Spleen (tissue), 7 donors: Measurements from ENCODE around the gene PLA2G2A.

Experiments
- CTCF ChIP-seq, 11 experiments: fragments of 200-600 bp in 7 of 11; fragments of 450-650 bp in 4 of 11; sonication (generic) in 4 of 11; IDR thresholded peaks in 8 of 11; conservative IDR thresholded peaks in 3 of 11; 1 replicate in 7 of 11; 2 replicates in 4 of 11; pipeline versions ENCODE4 v1.4.0 to v1.8.0; 2016 to 2021; ENCODE audit warnings: antibody characterized with exemption in 11 of 11, inconsistent platforms in 4 of 11, mild to moderate bottlenecking in 1 of 11
- POLR2A ChIP-seq, 3 donors: fragments of 450-650 bp; IDR thresholded peaks; one replicate each; pipeline ENCODE4 v1.5.1; 2017; ENCODE audit warnings: antibody characterized with exemption in 3 of 3, mild to moderate bottlenecking in 1 of 3
- donor health status: DM: no; HTN: no; CAD: no; lungs with moderate emphysema.
- donor health status: DM: no; HTN: no; CAD: no.
- donor health status: DM: no; HTN: no; CAD: no.

DNA sequence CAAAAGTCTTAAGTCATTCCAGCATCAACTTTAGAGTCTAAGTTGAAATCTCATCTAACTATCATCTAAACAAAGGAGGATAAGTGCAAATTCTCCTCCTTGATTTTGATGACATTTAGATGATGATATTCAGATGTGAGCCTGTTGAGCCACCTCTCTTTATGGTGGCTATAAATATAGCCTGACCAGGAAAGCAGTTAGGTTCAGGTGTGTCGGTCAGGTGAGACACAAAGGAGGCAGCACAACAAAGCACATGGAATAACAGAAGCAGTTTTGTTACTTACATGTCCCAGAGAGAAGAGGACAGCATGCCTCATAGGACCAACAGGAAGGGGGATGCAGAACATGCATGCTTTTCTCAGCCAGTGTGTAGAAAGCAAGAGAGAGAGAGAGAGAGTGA is 30.6 kb upstream of the PLA2G2A start:
- TF ChIP-seq CTCF (IDR thresholded peaks at IDR 0.05 in 8 of 11, conservative IDR thresholded peaks at IDR 0.05 in 3 of 11) (no peak), POLR2A (IDR thresholded peaks at IDR 0.05) (no peak)
